Small intestine (tissue), 7 donors: ENCODE results near the gene TNFRSF1A. TPM values are rescaled to one million over a fixed set of nuclear protein-coding genes. Genes with fewer than 3 reads are reported as not detected.

Experiments
- DNase-seq, 2 donors: peaks; one replicate each; pipeline versions ENCODE4 v3.0.0 to v3.0.0-alpha.2; 2013
- FAIRE-seq: peaks from 2 replicates; lab custom pipeline; 2012; peaks lifted over from hg19 to GRCh38; lab: Jason Lieb, UNC
- H3K27ac ChIP-seq, 3 donors: one replicate each; pipeline ENCODE4 v1.5.1; 2013; ENCODE audit warnings: low read length in 2 of 3, mild to moderate bottlenecking in 2 of 3, control low read depth in 1 of 3, inconsistent platforms in 1 of 3, low read depth in 1 of 3, moderate library complexity in 1 of 3
- H3K27me3 ChIP-seq, 3 donors: one replicate each; pipeline ENCODE4 v1.6.1; 2013; ENCODE audit warnings: low read length in 3 of 3, inconsistent platforms in 1 of 3; ENCODE audit not compliant: control insufficient read depth in 3 of 3, insufficient read depth in 3 of 3
- H3K36me3 ChIP-seq, 3 donors: one replicate each; pipeline ENCODE4 v1.6.1; 2013; ENCODE audit warnings: low read length in 3 of 3, inconsistent platforms in 1 of 3, low read depth in 1 of 3, mild to moderate bottlenecking in 1 of 3, moderate library complexity in 1 of 3; ENCODE audit not compliant: control insufficient read depth in 3 of 3, insufficient read depth in 2 of 3
- H3K4me1 ChIP-seq, 3 donors: one replicate each; pipeline ENCODE4 v1.6.1; 2013; ENCODE audit warnings: low read length in 2 of 3, inconsistent platforms in 1 of 3, low read depth in 1 of 3, mild to moderate bottlenecking in 1 of 3, moderate library complexity in 1 of 3; ENCODE audit not compliant: control insufficient read depth in 3 of 3, insufficient read depth in 2 of 3
- H3K4me3 ChIP-seq, 3 donors: one replicate each; pipeline ENCODE4 v1.5.1; 2013; ENCODE audit warnings: low read length in 3 of 3, control low read depth in 1 of 3, inconsistent platforms in 1 of 3, low read depth in 1 of 3, mild to moderate bottlenecking in 1 of 3, moderate library complexity in 1 of 3
- H3K9me3 ChIP-seq, 2 donors: one replicate each; pipeline ENCODE4 v1.6.1; 2013; ENCODE audit warnings: low read depth in 1 of 2, low read length in 1 of 2; ENCODE audit not compliant: control insufficient read depth in 2 of 2, insufficient read depth in 1 of 2
- WGBS, 3 donors: extraction: QIAGEN DNeasy Blood & Tissue Kit; methylation state at CpG; one replicate each; pipeline ENCODE4 v1.1.7; 2013; 5-methylcytosine and 5-hydroxymethylcytosine counted together
- polyA plus RNA-seq, 4 donors: library from polyadenylated mRNA; stranded (reverse) in 3 of 4; unstranded in 1 of 4; fragments of 200-250 nt in 3 of 4; fragments of 120-200 nt in 1 of 4; gene quantifications; one replicate each; pipeline versions ENCODE4 v1.2.1 to v1.2.3, GENCODE V29; 2013
- donor health status: healthy with polysubstance abuse.
- donor health status: control.
- donor health status: control.
- donor health status: Bipolar disorder and iron deficiency.
- donor health status: healthy.

Gene TNFRSF1A
- polyA plus RNA-seq, 4 donors: 77.2 to 108 (median 97.6) TPM

- WGBS, 3 donors: 83 to 94% (median 93%) methylated on average over 5 of the region's 5 CpGs
- Histone ChIP-seq H3K27ac (no peak overlapping the region), H3K9me3 (no peaks in the 10 kb centered on the region), H3K27me3 (no peaks in the 10 kb centered on the region), H3K4me1 (peaks cover 0 to 48% (median 6%) of the 10 kb centered on the region in 3 donors), H3K4me3 (no peak overlapping the region), H3K36me3 (peaks cover 0 to 3% (median 0%) of the 10 kb centered on the region in 3 donors)
- FAIRE-seq: no peak
- DNase-seq: no peak
These were observed 14.5 kb upstream of the TNFRSF1A start for GRCh38 chr12:6356374-6356820.

GRCh38 chr12:6355491-6356373 is 13.9 kb upstream of the TNFRSF1A start:
- Histone ChIP-seq H3K4me3 (no peak overlapping the region), H3K9me3 (no peaks in the 10 kb centered on the region), H3K36me3 (peaks cover 0 to 3% (median 0%) of the 10 kb centered on the region in 3 donors), H3K4me1 (peaks cover 0 to 42% (median 6%) of the 10 kb centered on the region in 3 donors), H3K27me3 (no peaks in the 10 kb centered on the region), H3K27ac (no peak overlapping the region)
- DNase-seq (peak in 1 of 2 donors; percentile 48), FAIRE-seq (no peak)
- WGBS, 3 donors: 72 to 77% (median 75%) methylated on average over 8 of the region's 8 CpGs

- peak overlapping the region in 1 of 3 donors; percentile 11 for H3K27ac ChIP-seq
- H3K9me3 ChIP-seq: no peaks in the 10 kb centered on the region
- H3K4me1 ChIP-seq: peaks cover 0 to 35% (median 6%) of the 10 kb centered on the region in 3 donors
- H3K4me3 ChIP-seq: no peak overlapping the region
- H3K27me3 ChIP-seq: no peaks in the 10 kb centered on the region
- FAIRE-seq: no peak
- DNase-seq: peak; percentile 62 to 73
- H3K36me3 ChIP-seq: peaks cover 0 to 3% (median 0%) of the 10 kb centered on the region in 3 donors
- 64 to 85% (median 73%) methylated on average over 10 of the region's 10 CpGs for WGBS, 3 donors
These were observed 12.9 kb upstream of the TNFRSF1A start for GRCh38 chr12:6354495-6355393.

- DNase-seq: no peak
- Histone ChIP-seq H3K4me3 (no peak overlapping the region), H3K4me1 (peaks cover 0 to 30% (median 6%) of the 10 kb centered on the region in 3 donors), H3K36me3 (peaks cover 0 to 5% (median 0%) of the 10 kb centered on the region in 3 donors), H3K9me3 (no peaks in the 10 kb centered on the region), H3K27ac (peak overlapping the region in 1 of 3 donors; percentile 40), H3K27me3 (no peaks in the 10 kb centered on the region)
- WGBS, 3 donors: 57 to 80% (median 67%) methylated on average over 9 of the region's 9 CpGs
- FAIRE-seq: no peak
These were observed 10.6 kb upstream of the TNFRSF1A start for GRCh38 chr12:6352193-6353173.

- H3K36me3 ChIP-seq: peaks cover 0 to 5% (median 0%) of the 10 kb centered on the region in 3 donors
- no peak overlapping the region for H3K4me3 ChIP-seq
- no peak for FAIRE-seq
- no peaks in the 10 kb centered on the region for H3K27me3 ChIP-seq
- no peak for DNase-seq
- H3K9me3 ChIP-seq: no peaks in the 10 kb centered on the region
- H3K27ac ChIP-seq: no peak overlapping the region
- 90 to 91% (median 91%) methylated on average over 5 of the region's 5 CpGs for WGBS, 3 donors
- H3K4me1 ChIP-seq: peaks cover 0 to 30% (median 6%) of the 10 kb centered on the region in 3 donors
These were observed 9.7 kb upstream of the TNFRSF1A start for GRCh38 chr12:6351622-6352021.

- 50 to 52% (median 52%) methylated on average over 18 to 19 of the region's 19 CpGs for WGBS, 3 donors
- FAIRE-seq: no peak
- H3K4me3 ChIP-seq: no peak overlapping the region
- peaks cover 0 to 2% (median 0%) of the 10 kb centered on the region in 3 donors for H3K36me3 ChIP-seq
- peak in 1 of 2 donors; percentile 57 for DNase-seq
- H3K27ac ChIP-seq: peak overlapping the region in 2 of 3 donors; percentile 24 to 87
- peaks cover under 1 to 37% (median 4%) of the 10 kb centered on the region in 3 donors for H3K4me1 ChIP-seq
- no peaks in the 10 kb centered on the region for H3K27me3 ChIP-seq
- no peaks in the 10 kb centered on the region for H3K9me3 ChIP-seq
These were observed 5.8 kb upstream of the TNFRSF1A start for GRCh38 chr12:6347367-6348338.

- DNase-seq (no peak), FAIRE-seq (no peak)
- Histone ChIP-seq H3K27ac (peak overlapping the region in 2 of 3 donors; percentile 24 to 87), H3K27me3 (no peaks in the 10 kb centered on the region), H3K4me1 (peaks cover 6 to 39% (median 6%) of the 10 kb centered on the region in 3 donors), H3K4me3 (no peak overlapping the region), H3K36me3 (peaks cover 0 to 2% (median 0%) of the 10 kb centered on the region in 3 donors), H3K9me3 (no peaks in the 10 kb centered on the region)
- WGBS, 3 donors: 78 to 83% (median 82%) methylated on average over 8 of the region's 8 CpGs
These were observed 5.1 kb upstream of the TNFRSF1A start for GRCh38 chr12:6346942-6347341.
